SW 1271 (cell line): ENCODE data around the gene TNFAIP8L3.
"Not testable (repeated sequence)": the region's sequence is repeated elsewhere in the genome, so short reads cannot be mapped to it uniquely, and the experiment has no call there.

ENCODE experiments used
- DNase-seq, 2 experiments: peaks; one replicate each; lab custom pipeline; 2025; lab: John Stamatoyannopoulos, UW

Gene TNFAIP8L3

DNA sequence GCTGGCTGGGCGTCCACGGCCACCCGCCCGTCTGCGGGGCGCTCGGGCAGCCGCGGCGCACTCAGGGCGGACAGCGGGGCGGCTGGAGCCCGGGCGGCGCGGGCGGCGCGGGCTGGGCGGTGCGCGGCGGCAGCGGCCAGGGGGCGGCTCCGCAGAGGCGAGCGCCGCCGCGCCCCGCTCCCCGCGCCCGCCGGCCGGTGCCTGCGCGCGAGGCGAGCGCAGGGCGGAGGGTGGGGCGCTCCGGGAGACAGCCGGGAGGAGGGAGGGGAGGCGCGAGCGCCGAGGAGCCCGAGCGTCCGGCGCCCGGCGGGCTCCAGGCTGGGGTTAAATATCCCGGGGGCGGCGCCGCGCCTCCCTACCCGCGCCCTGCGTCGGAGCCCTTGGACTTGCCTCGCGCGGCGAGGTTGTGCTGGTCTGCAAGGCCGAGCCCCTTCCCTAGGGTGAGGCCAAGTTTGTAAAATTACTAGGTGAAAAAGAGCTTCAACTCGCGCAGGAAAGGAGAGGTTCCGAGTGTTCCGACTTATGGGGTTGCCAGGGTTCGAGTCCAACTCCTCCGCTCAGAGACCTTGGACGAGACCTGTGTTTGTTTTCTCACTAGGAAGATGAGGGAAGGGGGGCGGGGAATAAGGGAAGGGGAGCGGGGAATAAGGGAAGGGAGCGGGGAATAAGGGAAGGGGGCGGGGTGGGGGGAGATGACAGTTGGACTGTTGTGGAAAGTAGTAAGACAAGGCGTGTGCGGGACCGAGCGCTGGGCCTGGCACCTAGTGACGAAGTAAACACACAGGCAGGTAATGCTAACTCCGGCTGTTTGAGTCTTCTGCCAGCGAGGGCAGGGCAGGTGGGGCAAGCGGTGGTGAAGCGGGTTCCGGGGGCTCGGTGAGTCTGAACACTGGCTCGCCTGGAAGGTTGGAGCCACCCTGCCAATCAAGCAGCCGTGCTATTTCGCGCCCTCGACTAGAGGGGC lies at the start of gene TNFAIP8L3:
TNFAIP8L3 (minus strand) TSS at position 301 of the 964 bp plus-strand sequence. CDS start 311 bp downstream, outside the sequence.
- DNase-seq, result no peak

GRCh38 chr15:51144021-51144532 lies 49.4 kb upstream of the TNFAIP8L3 start:
- no peak for DNase-seq

- DNase-seq, result not testable (repeated sequence)
Observed at GRCh38 chr15:51140347-51140746, 45.6 kb upstream of the TNFAIP8L3 start.

- no peak for DNase-seq
Observed at GRCh38 chr15:51139091-51139490, 44.4 kb upstream of the TNFAIP8L3 start.

DNA sequence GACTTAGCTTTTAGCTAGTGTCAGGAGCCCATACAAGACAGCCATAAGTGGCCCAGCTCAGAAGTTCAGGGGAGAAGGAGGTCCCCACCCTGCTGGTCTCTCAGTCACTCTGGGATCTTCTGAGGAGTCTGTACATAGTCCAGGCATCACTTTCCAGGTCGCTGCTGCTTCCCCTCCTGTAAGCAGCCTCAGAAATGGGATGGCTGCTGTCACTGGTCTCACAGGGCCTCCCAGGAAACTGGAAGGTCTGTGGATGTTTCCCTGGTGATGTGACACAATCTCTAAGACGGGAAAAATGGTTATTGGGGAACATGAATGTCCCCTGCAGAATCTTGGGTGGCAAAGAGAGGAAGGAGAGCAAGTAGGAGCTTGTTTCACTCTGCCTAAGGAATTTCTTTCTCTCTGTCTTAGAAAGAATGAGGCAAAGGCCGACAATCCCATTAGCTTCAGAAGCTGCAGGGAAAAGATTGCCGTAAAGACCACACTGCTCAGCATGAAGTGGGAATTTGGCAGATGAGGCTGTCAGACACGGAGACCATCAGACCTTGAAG lies 43.2 kb upstream of the TNFAIP8L3 start:
- no peak for DNase-seq

GRCh38 chr15:51137024-51137423 lies 42.3 kb upstream of the TNFAIP8L3 start:
- DNase-seq, result no peak

DNA sequence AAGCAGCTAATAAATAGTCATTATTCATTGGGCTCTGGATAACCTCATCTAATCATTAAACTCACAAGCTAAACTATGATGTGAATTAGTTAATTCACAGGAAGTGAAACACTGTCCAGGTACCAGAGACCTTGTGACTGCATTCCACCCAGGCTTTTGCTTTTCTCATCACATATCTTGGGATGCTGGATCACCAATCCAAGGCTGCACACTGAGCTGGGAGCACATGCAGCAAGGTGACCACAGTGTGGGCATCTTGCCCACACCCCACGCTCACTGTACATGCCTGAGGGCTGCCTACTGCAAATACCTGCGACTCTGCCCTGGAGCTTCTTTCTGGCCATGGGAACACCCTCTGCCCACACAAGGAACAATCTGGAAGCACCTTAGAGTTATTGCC lies 40.6 kb upstream of the TNFAIP8L3 start:
- no peak for DNase-seq

GRCh38 chr15:51134416-51135199 lies 39.9 kb upstream of the TNFAIP8L3 start:
- no peak for DNase-seq

DNA sequence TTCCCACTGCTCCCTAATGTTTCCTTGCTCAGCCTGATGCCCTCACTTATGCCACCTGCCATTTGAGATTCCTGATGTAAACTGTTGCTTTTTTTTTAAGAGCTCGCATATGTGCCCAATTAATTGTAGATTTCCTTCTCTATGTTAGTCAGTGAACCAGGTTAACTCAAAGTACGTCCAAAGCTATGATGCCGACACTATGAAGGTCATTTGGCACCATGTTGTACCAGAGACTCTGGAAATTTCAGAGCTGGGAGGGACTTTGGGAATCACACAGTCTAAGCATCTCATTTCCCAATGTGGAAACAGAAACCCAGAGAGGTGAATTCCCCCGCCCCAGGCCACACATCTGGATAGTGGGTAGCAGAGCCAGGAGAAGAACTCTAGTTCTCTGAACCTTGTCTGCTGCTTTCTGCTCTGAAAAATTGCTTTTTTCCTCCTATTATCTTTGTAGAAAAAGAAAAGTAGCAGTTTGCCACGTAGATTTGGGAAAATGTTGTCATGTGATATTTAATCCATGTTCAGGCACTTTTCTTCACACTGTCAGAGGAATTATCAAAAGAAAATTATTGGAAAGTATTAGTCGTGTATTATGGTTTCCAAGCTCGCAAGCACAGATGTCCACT lies 38.5 kb upstream of the TNFAIP8L3 start:
- DNase-seq, result no peak

- peak in 1 of 2 experiments; percentile 37 for DNase-seq
Observed at GRCh38 chr15:51132384-51133139, 37.9 kb upstream of the TNFAIP8L3 start.

- no peak for DNase-seq
Observed at GRCh38 chr15:51131596-51132290, 37.0 kb upstream of the TNFAIP8L3 start.

- no peak for DNase-seq
Observed at GRCh38 chr15:51130344-51130743, 35.6 kb upstream of the TNFAIP8L3 start.

GRCh38 chr15:51129535-51130188 lies 35.0 kb upstream of the TNFAIP8L3 start:
- no peak for DNase-seq

DNA sequence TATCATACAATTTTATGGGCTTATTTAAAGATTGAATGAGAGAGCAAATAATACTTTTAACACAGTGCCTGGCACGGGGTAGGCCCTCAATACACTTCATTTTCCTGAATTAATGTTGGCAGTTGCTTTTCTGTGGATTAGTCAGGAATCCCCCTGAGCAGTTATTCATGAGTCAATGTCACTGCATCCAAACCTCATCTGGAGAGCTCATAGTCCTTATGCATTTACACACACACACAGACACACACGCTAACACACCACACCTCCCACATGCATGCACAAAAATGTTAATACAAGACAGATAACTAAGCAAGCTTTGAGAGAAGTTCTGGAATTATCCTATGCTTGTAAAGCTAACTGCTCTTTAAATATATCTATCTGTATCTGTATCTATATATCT lies 34.0 kb upstream of the TNFAIP8L3 start:
- DNase-seq, result no peak

- DNase-seq, result no peak
Observed at GRCh38 chr15:51126842-51127241, 32.1 kb upstream of the TNFAIP8L3 start.

DNA sequence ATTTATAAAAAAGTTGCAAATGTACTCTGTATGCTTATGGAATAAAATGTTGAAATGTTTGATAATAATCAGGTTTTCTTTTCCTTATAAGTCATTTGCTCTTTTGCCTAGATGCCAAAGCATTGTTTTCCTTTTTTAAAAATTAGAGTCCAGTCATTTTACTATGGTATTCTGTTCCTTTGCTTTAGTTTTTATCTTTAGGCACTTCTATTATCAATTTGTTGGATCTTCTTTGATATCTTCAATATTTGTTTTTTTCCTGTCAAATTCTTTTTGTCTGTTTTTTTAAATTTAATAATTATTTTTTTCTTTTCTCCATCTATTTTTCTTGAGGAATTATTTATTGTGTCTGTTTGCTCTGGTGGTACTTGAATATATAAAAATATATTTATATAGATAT lies 28.3 kb upstream of the TNFAIP8L3 start:
- DNase-seq, result not testable (repeated sequence)

DNA sequence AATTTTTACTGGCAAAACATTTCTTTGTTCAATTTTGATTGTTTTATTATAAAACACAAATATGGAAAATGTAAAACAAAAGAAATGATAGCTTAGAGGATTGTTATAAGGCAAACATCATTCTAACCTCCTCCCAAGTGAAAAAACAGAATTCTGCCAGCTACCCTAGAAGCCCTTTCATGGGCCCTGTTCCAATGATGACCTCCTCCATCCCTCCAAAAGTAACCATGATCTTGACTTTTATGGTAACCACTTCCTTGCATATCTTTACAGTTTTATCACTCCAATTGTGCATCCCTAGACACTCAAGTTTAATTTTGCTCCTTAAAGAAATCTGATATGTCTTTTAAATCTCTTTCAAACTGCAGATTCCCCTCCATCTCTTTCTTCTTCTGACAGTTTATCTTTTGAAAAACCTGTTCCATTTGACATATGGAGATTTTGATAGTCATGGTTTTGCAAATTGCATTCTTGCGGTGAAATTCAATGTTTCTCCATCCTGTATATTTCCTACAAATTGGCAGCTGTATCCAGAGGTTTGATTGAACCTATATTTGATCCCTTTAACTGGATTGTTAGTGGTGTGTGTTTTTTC lies 27.0 kb upstream of the TNFAIP8L3 start:
- DNase-seq, result no peak

DNA sequence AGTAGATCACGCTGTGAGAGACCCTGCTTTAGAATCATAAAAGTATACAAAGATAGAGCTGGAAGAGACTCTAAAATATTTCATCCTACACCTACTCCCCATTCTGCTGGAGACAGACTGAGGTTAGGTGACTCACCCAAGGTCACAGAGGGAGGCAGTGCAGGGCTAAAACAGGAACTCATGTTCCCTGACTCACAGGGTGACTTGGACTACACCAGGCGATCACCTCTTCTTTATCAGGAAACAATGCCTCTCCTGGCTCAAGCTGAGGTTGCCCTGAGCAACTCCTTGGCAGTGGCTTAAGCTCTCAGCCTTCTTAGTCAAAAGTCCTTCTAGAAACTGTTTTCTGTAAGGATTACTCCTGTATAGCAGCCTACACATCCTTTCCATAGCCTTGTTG lies 26.4 kb upstream of the TNFAIP8L3 start:
- DNase-seq, result peak; percentile 68 to 75

- DNase-seq, result no peak
Observed at GRCh38 chr15:51119120-51119519, 24.4 kb upstream of the TNFAIP8L3 start.
